Measurements from ENCODE around the gene CYBRD1. TPM values are rescaled to one million over a fixed set of nuclear protein-coding genes. Genes with fewer than 3 reads are reported as not detected.

The CYBRD1 gene
- total and polyA plus RNA-seq, 4 donors, result 124 to 396 (median 196) TPM

- 97 to 99% methylated on average over 1 of the region's 1 CpG for WGBS, 2 donors
- Histone ChIP-seq H3K9me3 (ENCODE audit: control insufficient read depth, low read length) (no peaks in the 10 kb centered on the region), H3K4me3 (ENCODE audit: low read length in 2 of 2) (no peak overlapping the region), H3K27ac (ENCODE audit: low read depth in 1 of 2, low read length in 2 of 2) (no peak overlapping the region), H3K4me1 (ENCODE audit: control insufficient read depth in 1 of 2, insufficient read depth in 2 of 2, low read length in 2 of 2) (no peaks in the 10 kb centered on the region), H3K27me3 (ENCODE audit: control insufficient read depth in 1 of 2, insufficient read depth in 2 of 2, low read length in 1 of 2) (no peaks in the 10 kb centered on the region), H3K36me3 (ENCODE audit: control insufficient read depth in 1 of 2, insufficient read depth in 2 of 2, low read length in 1 of 2) (no peaks in the 10 kb centered on the region)
- ATAC-seq (ENCODE audit: low FRiP score) (no peak), DNase-seq (no peak)
- intact Hi-C loops (cut with DNase I), result no loop called here
Measured at GRCh38 chr2:171590116-171590515, 67.8 kb downstream of the CYBRD1 start.

- Histone ChIP-seq H3K27ac (ENCODE audit: low read depth in 1 of 2, low read length in 2 of 2) (no peak overlapping the region), H3K4me1 (ENCODE audit: control insufficient read depth in 1 of 2, insufficient read depth in 2 of 2, low read length in 2 of 2) (no peaks in the 10 kb centered on the region), H3K9me3 (ENCODE audit: control insufficient read depth, low read length) (no peaks in the 10 kb centered on the region), H3K36me3 (ENCODE audit: control insufficient read depth in 1 of 2, insufficient read depth in 2 of 2, low read length in 1 of 2) (no peaks in the 10 kb centered on the region), H3K27me3 (ENCODE audit: control insufficient read depth in 1 of 2, insufficient read depth in 2 of 2, low read length in 1 of 2) (no peaks in the 10 kb centered on the region), H3K4me3 (ENCODE audit: low read length in 2 of 2) (peak overlapping the region in 1 of 2 donors; percentile 4)
- intact Hi-C loops (cut with DNase I), result no loop called here
- DNase-seq (no peak), ATAC-seq (ENCODE audit: low FRiP score) (no peak)
- WGBS, 2 donors, result 15 to 25% methylated on average over 7 of the region's 7 CpGs
Measured at GRCh38 chr2:171592036-171592555, 69.8 kb downstream of the CYBRD1 start.

GRCh38 chr2:171595456-171595855, 73.2 kb downstream of the CYBRD1 start:
- ATAC-seq (ENCODE audit: low FRiP score), result no peak
- intact Hi-C loops (cut with DNase I), result no loop called here
- no peaks in the 10 kb centered on the region for H3K4me1 ChIP-seq (ENCODE audit: control insufficient read depth in 1 of 2, insufficient read depth in 2 of 2, low read length in 2 of 2)
- no peaks in the 10 kb centered on the region for H3K9me3 ChIP-seq (ENCODE audit: control insufficient read depth, low read length)
- peak overlapping the region in 1 of 2 donors; percentile 19 for H3K27ac ChIP-seq (ENCODE audit: low read depth in 1 of 2, low read length in 2 of 2)
- H3K27me3 ChIP-seq (ENCODE audit: control insufficient read depth in 1 of 2, insufficient read depth in 2 of 2, low read length in 1 of 2), result no peaks in the 10 kb centered on the region
- no peaks in the 10 kb centered on the region for H3K36me3 ChIP-seq (ENCODE audit: control insufficient read depth in 1 of 2, insufficient read depth in 2 of 2, low read length in 1 of 2)
- no peak for DNase-seq
- H3K4me3 ChIP-seq (ENCODE audit: low read length in 2 of 2), result no peak overlapping the region

- DNase-seq (no peak), ATAC-seq (ENCODE audit: low FRiP score) (no peak)
- no peaks in the 10 kb centered on the region for H3K27me3 ChIP-seq (ENCODE audit: control insufficient read depth in 1 of 2, insufficient read depth in 2 of 2, low read length in 1 of 2)
- no peaks in the 10 kb centered on the region for H3K4me1 ChIP-seq (ENCODE audit: control insufficient read depth in 1 of 2, insufficient read depth in 2 of 2, low read length in 2 of 2)
- H3K27ac ChIP-seq (ENCODE audit: low read depth in 1 of 2, low read length in 2 of 2), result no peak overlapping the region
- no peak overlapping the region for H3K4me3 ChIP-seq (ENCODE audit: low read length in 2 of 2)
- no peaks in the 10 kb centered on the region for H3K9me3 ChIP-seq (ENCODE audit: control insufficient read depth, low read length)
- no peaks in the 10 kb centered on the region for H3K36me3 ChIP-seq (ENCODE audit: control insufficient read depth in 1 of 2, insufficient read depth in 2 of 2, low read length in 1 of 2)
- intact Hi-C loops (cut with DNase I), result no loop called here
- WGBS, 2 donors, result 53 to 70% methylated on average over 2 of the region's 2 CpGs
Measured at GRCh38 chr2:171595896-171596295, 73.6 kb downstream of the CYBRD1 start.

- Histone ChIP-seq H3K27me3 (ENCODE audit: control insufficient read depth in 1 of 2, insufficient read depth in 2 of 2, low read length in 1 of 2) (no peaks in the 10 kb centered on the region), H3K36me3 (ENCODE audit: control insufficient read depth in 1 of 2, insufficient read depth in 2 of 2, low read length in 1 of 2) (no peaks in the 10 kb centered on the region), H3K4me3 (ENCODE audit: low read length in 2 of 2) (no peak overlapping the region), H3K9me3 (ENCODE audit: control insufficient read depth, low read length) (no peaks in the 10 kb centered on the region), H3K4me1 (ENCODE audit: control insufficient read depth in 1 of 2, insufficient read depth in 2 of 2, low read length in 2 of 2) (no peaks in the 10 kb centered on the region), H3K27ac (ENCODE audit: low read depth in 1 of 2, low read length in 2 of 2) (no peak overlapping the region)
- WGBS, 2 donors, result 15 to 18% methylated on average over 7 of the region's 7 CpGs
- intact Hi-C loops (cut with DNase I), result no loop called here
- DNase-seq, result no peak
- ATAC-seq (ENCODE audit: low FRiP score), result peak; percentile 78
Measured at GRCh38 chr2:171598713-171599319, 76.5 kb downstream of the CYBRD1 start.

- DNase-seq, result no peak
- Histone ChIP-seq H3K4me1 (ENCODE audit: control insufficient read depth in 1 of 2, insufficient read depth in 2 of 2, low read length in 2 of 2) (no peaks in the 10 kb centered on the region), H3K27ac (ENCODE audit: low read depth in 1 of 2, low read length in 2 of 2) (no peak overlapping the region), H3K4me3 (ENCODE audit: low read length in 2 of 2) (no peak overlapping the region), H3K9me3 (ENCODE audit: control insufficient read depth, low read length) (no peaks in the 10 kb centered on the region), H3K36me3 (ENCODE audit: control insufficient read depth in 1 of 2, insufficient read depth in 2 of 2, low read length in 1 of 2) (no peaks in the 10 kb centered on the region), H3K27me3 (ENCODE audit: control insufficient read depth in 1 of 2, insufficient read depth in 2 of 2, low read length in 1 of 2) (no peaks in the 10 kb centered on the region)
- ATAC-seq (ENCODE audit: low FRiP score), result no peak
- intact Hi-C loops (cut with DNase I), result no loop called here
Measured at GRCh38 chr2:171600126-171600525, 77.9 kb downstream of the CYBRD1 start.

- no peaks in the 10 kb centered on the region for H3K4me1 ChIP-seq (ENCODE audit: control insufficient read depth in 1 of 2, insufficient read depth in 2 of 2, low read length in 2 of 2)
- no peak for DNase-seq
- WGBS, 2 donors, result 77 to 80% methylated on average over 5 of the region's 5 CpGs
- H3K9me3 ChIP-seq (ENCODE audit: control insufficient read depth, low read length), result no peaks in the 10 kb centered on the region
- H3K4me3 ChIP-seq (ENCODE audit: low read length in 2 of 2), result no peak overlapping the region
- H3K36me3 ChIP-seq (ENCODE audit: control insufficient read depth in 1 of 2, insufficient read depth in 2 of 2, low read length in 1 of 2), result no peaks in the 10 kb centered on the region
- H3K27me3 ChIP-seq (ENCODE audit: control insufficient read depth in 1 of 2, insufficient read depth in 2 of 2, low read length in 1 of 2), result no peaks in the 10 kb centered on the region
- H3K27ac ChIP-seq (ENCODE audit: low read depth in 1 of 2, low read length in 2 of 2), result no peak overlapping the region
- ATAC-seq (ENCODE audit: low FRiP score), result no peak
- intact Hi-C loops (cut with DNase I), result no loop called here
Measured at GRCh38 chr2:171602352-171602751, 80.1 kb downstream of the CYBRD1 start.

Other genes starting within 250 kb of the CYBRD1 start
- 10 to 100 TPM; 18.4 to 26.2 TPM for gene METTL8, start 88.5 kb upstream of the CYBRD1 start, total RNA-seq
- gene METTL8, start 88.5 kb upstream of the CYBRD1 start, polyA plus RNA-seq, result 1 to 10 TPM; 7.7 to 8.3 TPM
- gene DCAF17, start 88.2 kb upstream of the CYBRD1 start, total RNA-seq, result 10 to 100 TPM; 17.5 to 20.3 TPM
- 1 to 10 TPM; 5.4 to 7.7 TPM for gene DCAF17, start 88.2 kb upstream of the CYBRD1 start, polyA plus RNA-seq
- 100 to 1,000 TPM in 1 of 2 donors, 10 to 100 TPM in 1; 91.1 to 103 TPM for gene DYNC1I2, start 165.0 kb downstream of the CYBRD1 start, total RNA-seq
- gene DYNC1I2, start 165.0 kb downstream of the CYBRD1 start, polyA plus RNA-seq, result 10 to 100 TPM; 79.5 to 95.2 TPM